K562 (cell line): Measurements from ENCODE around the gene TIMM23. TPM values are rescaled to one million over a fixed set of nuclear protein-coding genes. Genes with fewer than 3 reads are reported as not detected.

ENCODE experiments used
- CBFA2T2 ChIP-seq: fragments of 450-650 bp; conservative IDR thresholded peaks from 2 replicates; pipeline ENCODE4 v1.6.1; 2017; ENCODE audit warnings: mild to moderate bottlenecking
- CBFB ChIP-seq: sonication (generic); formaldehyde crosslinking; IDR thresholded peaks from 2 replicates; pipeline ENCODE4 v1.4.0; 2020; ENCODE audit warnings: mild to moderate bottlenecking, missing genetic modification reagents
- E2F4 ChIP-seq: sonication (generic); formaldehyde crosslinking; IDR thresholded peaks from 2 replicates; pipeline ENCODE4 v1.8.0; 2022; ENCODE audit warnings: mild to moderate bottlenecking, low read depth, missing genetic modification reagents
- FOXJ3 ChIP-seq: sonication (generic); formaldehyde crosslinking; IDR thresholded peaks from 2 replicates; pipeline ENCODE4 v1.4.0; 2020; ENCODE audit warnings: mild to moderate bottlenecking, missing genetic modification reagents
- GTF2B ChIP-seq: IDR thresholded peaks from 2 replicates; pipeline ENCODE4 v1.6.1; 2011; ENCODE audit not compliant: insufficient read length; ENCODE audit errors: extremely low read depth
- HCFC1 ChIP-seq: IDR thresholded peaks from 2 replicates; pipeline ENCODE4 v1.6.1; 2012; ENCODE audit warnings: low read depth, low read length, improper control_type of control experiment
- HEY1 ChIP-seq: fragments of 250-450 bp; sonication (Bioruptor Pico); IDR thresholded peaks from 2 replicates; pipeline ENCODE4 v1.5.0; 2020; ENCODE audit warnings: mild to moderate bottlenecking, moderate library complexity, borderline replicate concordance
- NFXL1 ChIP-seq: fragments of 450-650 bp; formaldehyde crosslinking; IDR thresholded peaks from 2 replicates; pipeline ENCODE4 v1.4.0; 2021; ENCODE audit warnings: mild to moderate bottlenecking
- SREBF2 ChIP-seq: sonication (generic); formaldehyde crosslinking; IDR thresholded peaks from 2 replicates; pipeline ENCODE4 v1.4.0; 2020; ENCODE audit warnings: mild to moderate bottlenecking, missing genetic modification reagents
- ZBTB17 ChIP-seq: fragments of 450-650 bp; formaldehyde crosslinking; IDR thresholded peaks from 2 replicates; pipeline ENCODE4 v1.4.0; 2020; ENCODE audit warnings: mild to moderate bottlenecking
- ZBTB8A ChIP-seq: fragments of 450-650 bp; IDR thresholded peaks from 2 replicates; pipeline ENCODE4 v1.6.1; 2018; ENCODE audit warnings: mild to moderate bottlenecking, moderate library complexity; ENCODE audit not compliant: partially characterized antibody
- ZNF717 ChIP-seq: fragments of 250-450 bp; sonication (Bioruptor Pico); IDR thresholded peaks from 2 replicates; pipeline ENCODE4 v1.5.0; 2021
- polyA plus RNA-seq, 8 experiments: library from polyadenylated mRNA; depleted of rRNA in 4 of 8; stranded (reverse) in 5 of 8; unstranded in 3 of 8; fragments of >200 nt; fragmentation: Nextera tagmentation in 2 of 8; fragmentation: Illumina TruSeq in 1 of 8; extraction: Ambion mirVana in 2 of 8; extraction: Trizol in 1 of 8; gene quantifications; 2 replicates each; pipeline versions ENCODE4 v1.2.1 to v1.2.3, GENCODE V29; 2011 to 2014; ENCODE audit warnings: inconsistent platforms in 1 of 8, missing spikeins in 1 of 8
- total RNA-seq, 7 experiments: library from RNA; depleted of rRNA in 6 of 7; stranded (reverse); fragments of >200 nt in 6 of 7; fragmentation: Illumina TruSeq in 2 of 7; extraction: Trizol in 2 of 7; gene quantifications; 2 replicates each; pipeline versions ENCODE4 v1.2.1 to v1.2.3, GENCODE V29; 2011 to 2021; ENCODE audit warnings: low replicate concordance in 1 of 7
- TF ChIP-seq, protein P1 (sequence below), 2 experiments: fragments of 450-650 bp; IDR thresholded peaks; 2 replicates each; pipeline ENCODE4 v1.6.1; 2016; ENCODE audit warnings: mild to moderate bottlenecking in 2 of 2, borderline replicate concordance in 1 of 2, low read depth in 1 of 2, moderate library complexity in 1 of 2
- TF ChIP-seq, protein P2 (sequence below): sonication (generic); formaldehyde crosslinking; IDR thresholded peaks from 2 replicates; pipeline ENCODE4 v1.8.0; 2022; ENCODE audit warnings: missing genetic modification reagents, mild to moderate bottlenecking, moderate library complexity, borderline replicate concordance

The TIMM23 gene
- total and polyA plus RNA-seq, 9 of the 15 experiments (the other 6 are each of a cell fraction or from before 2014, with no cell fraction given) = 148 to 280 (median 183) TPM

DNA sequence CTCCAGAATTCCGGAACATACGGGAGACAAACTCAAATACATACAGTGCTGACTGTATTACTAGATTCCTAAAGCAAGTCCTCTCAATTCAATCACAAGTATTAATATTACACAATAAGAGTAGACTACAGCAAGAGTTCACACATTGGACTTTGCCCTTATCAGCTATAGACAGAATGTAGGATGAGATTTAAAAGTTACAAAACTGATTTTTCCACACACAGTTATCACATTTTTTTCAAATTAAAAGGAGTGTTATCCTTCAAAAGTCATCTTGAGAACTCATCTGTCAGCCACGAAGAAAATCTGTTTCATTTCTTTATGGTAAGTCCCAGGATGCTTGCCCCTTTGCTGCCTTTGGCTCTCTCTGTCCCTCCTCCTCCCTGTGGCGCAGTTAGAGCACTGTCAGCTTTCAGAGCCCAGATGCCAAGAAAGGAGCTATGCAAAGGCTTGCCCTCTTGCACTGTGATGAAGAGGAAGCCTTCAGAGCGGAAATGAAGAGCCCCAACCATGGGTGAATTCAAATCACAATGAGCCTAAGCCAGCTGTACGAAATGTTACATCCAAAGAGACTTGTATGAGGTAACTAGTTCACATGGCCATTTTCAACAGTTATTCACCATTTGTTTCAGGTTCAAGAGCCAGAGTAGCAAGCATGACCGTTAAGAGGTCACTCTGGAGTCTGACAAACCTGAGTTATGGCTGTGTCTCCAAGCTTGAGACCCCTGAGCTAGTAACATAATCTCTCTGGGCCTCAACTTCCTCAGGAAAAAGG is 47.5 kb downstream of the TIMM23 start (continued):
- TF ChIP-seq NFXL1 (CRISPR knock-in tag) (no peak), HEY1 (no peak), HCFC1 (no peak), ZNF717 (CRISPR knock-in tag) (no peak), ZBTB8A (no peak), E2F4 (CRISPR knock-in tag) (no peak), CBFA2T2 (peak; percentile 69), GTF2B (no peak), FOXJ3 (CRISPR knock-in tag) (no peak), ZBTB17 (CRISPR knock-in tag) (no peak), CBFB (no peak), SREBF2 (CRISPR knock-in tag) (no peak)
- TF ChIP-seq, protein P1, sequence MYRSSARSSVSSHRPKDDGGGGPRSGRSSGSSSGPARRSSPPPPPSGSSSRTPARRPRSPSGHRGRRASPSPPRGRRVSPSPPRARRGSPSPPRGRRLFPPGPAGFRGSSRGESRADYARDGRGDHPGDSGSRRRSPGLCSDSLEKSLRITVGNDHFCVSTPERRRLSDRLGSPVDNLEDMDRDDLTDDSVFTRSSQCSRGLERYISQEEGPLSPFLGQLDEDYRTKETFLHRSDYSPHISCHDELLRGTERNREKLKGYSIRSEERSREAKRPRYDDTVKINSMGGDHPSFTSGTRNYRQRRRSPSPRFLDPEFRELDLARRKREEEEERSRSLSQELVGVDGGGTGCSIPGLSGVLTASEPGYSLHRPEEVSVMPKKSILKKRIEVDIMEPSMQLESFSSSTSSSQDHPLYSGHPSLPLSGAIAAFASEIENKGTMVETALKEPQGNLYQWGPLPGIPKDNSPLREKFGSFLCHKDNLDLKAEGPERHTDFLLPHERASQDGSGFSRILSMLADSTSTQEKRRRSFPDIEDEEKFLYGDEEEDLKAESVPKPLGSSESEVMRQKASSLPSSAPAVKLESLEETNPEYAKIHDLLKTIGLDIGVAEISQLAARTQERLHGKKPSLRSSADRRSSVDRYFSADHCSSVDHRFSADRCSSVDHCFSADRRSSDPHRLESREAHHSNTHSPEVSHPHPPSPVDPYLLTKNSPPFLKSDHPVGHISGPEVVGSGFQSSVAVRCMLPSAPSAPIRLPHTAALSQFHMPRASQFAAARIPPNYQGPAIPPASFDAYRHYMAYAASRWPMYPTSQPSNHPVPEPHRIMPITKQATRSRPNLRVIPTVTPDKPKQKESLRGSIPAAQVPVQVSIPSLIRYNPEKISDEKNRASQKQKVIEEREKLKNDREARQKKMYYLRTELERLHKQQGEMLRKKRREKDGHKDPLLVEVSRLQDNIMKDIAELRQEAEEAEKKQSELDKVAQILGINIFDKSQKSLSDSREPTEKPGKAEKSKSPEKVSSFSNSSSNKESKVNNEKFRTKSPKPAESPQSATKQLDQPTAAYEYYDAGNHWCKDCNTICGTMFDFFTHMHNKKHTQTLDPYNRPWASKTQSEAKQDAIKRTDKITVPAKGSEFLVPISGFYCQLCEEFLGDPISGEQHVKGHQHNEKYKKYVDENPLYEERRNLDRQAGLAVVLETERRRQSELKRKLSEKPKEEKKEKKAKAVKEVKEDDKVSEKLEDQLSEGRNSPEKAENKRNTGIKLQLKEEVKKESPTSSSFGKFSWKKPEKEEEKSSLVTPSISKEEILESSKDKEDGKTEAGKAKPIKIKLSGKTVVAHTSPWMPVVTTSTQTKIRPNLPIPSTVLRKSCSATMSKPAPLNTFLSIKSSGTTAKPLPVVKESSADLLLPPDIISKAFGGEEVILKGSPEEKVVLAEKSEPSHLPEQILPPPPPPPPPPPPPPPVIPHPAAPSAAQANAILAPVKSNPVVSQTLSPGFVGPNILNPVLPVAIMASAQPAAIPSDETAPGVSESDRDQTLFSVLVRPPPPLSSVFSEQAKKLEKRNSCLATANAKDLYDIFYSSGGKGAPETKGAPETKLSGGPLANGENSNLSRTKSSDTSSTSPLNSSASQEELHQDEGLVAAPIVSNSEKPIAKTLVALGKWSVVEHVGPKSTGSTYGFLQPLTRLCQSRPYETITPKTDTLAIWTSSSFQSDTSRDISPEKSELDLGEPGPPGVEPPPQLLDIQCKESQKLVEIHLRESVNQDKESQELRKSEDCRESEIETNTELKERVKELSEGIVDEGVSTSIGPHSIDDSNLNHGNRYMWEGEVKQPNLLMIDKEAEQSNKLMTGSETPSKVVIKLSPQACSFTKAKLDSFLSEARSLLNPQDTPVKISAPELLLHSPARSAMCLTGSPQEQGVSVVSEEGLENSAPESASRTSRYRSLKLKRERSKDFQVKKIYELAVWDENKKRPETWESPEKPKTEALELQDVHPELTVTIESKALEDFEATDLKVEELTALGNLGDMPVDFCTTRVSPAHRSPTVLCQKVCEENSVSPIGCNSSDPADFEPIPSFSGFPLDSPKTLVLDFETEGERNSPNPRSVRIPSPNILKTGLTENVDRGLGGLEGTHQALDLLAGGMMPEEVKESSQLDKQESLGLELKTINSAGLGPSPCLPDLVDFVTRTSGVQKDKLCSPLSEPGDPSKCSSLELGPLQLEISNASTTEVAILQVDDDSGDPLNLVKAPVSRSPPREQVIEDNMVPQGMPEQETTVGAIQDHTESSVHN (IDR thresholded peaks at IDR 0.05; ENCODE audit: borderline replicate concordance in 1 of 2, low read depth in 1 of 2) = no peak
- TF ChIP-seq, protein P2, sequence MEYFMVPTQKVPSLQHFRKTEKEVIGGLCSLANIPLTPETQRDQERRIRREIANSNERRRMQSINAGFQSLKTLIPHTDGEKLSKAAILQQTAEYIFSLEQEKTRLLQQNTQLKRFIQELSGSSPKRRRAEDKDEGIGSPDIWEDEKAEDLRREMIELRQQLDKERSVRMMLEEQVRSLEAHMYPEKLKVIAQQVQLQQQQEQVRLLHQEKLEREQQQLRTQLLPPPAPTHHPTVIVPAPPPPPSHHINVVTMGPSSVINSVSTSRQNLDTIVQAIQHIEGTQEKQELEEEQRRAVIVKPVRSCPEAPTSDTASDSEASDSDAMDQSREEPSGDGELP (CRISPR knock-in tag) = no peak
